Measurements from ENCODE around the gene RGS9. TPM values are rescaled to one million over a fixed set of nuclear protein-coding genes. Genes with fewer than 3 reads are reported as not detected.

RGS9 gene
- total and polyA plus RNA-seq, 8 donors = 1.2 to 13.9 (median 3.4) TPM

GRCh38 chr17:65156185-65156834 is 19.1 kb downstream of the RGS9 start:
- intact Hi-C loops (cut with DNase I) = no loop called here
- ATAC-seq = peak; percentile 65 to 88 (median 80)
- no peak overlapping the region for H3K27ac ChIP-seq

GRCh38 chr17:65156835-65157565 is 19.8 kb downstream of the RGS9 start:
- peak in 1 of 4 donors; percentile 31 for ATAC-seq
- H3K36me3 ChIP-seq = no peaks in the 10 kb centered on the region
- no peak for DNase-seq
- H3K4me3 ChIP-seq = no peak overlapping the region
- no peak for TF ChIP-seq CTCF (IDR thresholded peaks at IDR 0.05)
- peaks cover 0 to 8% (median 0%) of the 10 kb centered on the region in 3 donors for H3K4me1 ChIP-seq
- FAIRE-seq = no peak
- H3K27ac ChIP-seq = no peak overlapping the region
- 91 to 95% methylated on average over 14 of the region's 14 CpGs for WGBS, 2 donors
- no peaks in the 10 kb centered on the region for H3K9me3 ChIP-seq
- no peaks in the 10 kb centered on the region for H3K27me3 ChIP-seq
- intact Hi-C loops (cut with DNase I) = no loop called here

More at GRCh38 chr17:65156185-65156834, 19.1 kb downstream of the RGS9 start:
- Histone ChIP-seq H3K9me3 (no peaks in the 10 kb centered on the region), H3K36me3 (no peaks in the 10 kb centered on the region), H3K4me3 (no peak overlapping the region), H3K27me3 (no peaks in the 10 kb centered on the region), H3K4me1 (peaks cover 0 to 8% (median 0%) of the 10 kb centered on the region in 3 donors)
- WGBS, 2 donors = 48 to 53% methylated on average over 21 of the region's 21 CpGs
- TF ChIP-seq CTCF (IDR thresholded peaks at IDR 0.05) = no peak
- FAIRE-seq (no peak), DNase-seq (peak in 3 of 6 donors; percentile 35 to 72 (median 58))

GRCh38 chr17:65158041-65158440 is 20.9 kb downstream of the RGS9 start:
- H3K9me3 ChIP-seq = no peaks in the 10 kb centered on the region
- H3K4me1 ChIP-seq = peaks cover 0 to 8% (median 0%) of the 10 kb centered on the region in 3 donors
- FAIRE-seq = no peak
- H3K27me3 ChIP-seq = no peaks in the 10 kb centered on the region
- WGBS, 2 donors = 78 to 80% methylated on average over 11 of the region's 11 CpGs
- intact Hi-C loops (cut with DNase I) = no loop called here
- DNase-seq = no peak
- H3K36me3 ChIP-seq = no peaks in the 10 kb centered on the region
- ATAC-seq = no peak
- no peak overlapping the region for H3K4me3 ChIP-seq
- no peak overlapping the region for H3K27ac ChIP-seq
- TF ChIP-seq CTCF (IDR thresholded peaks at IDR 0.05) = no peak

GRCh38 chr17:65158622-65159021 is 21.5 kb downstream of the RGS9 start:
- no peak for TF ChIP-seq CTCF (IDR thresholded peaks at IDR 0.05)
- WGBS, 2 donors = 91 to 93% methylated on average over 2 of the region's 2 CpGs
- Histone ChIP-seq H3K36me3 (no peaks in the 10 kb centered on the region), H3K27ac (no peak overlapping the region), H3K27me3 (no peaks in the 10 kb centered on the region), H3K4me3 (no peak overlapping the region), H3K4me1 (peaks cover 0 to 8% (median 0%) of the 10 kb centered on the region in 3 donors), H3K9me3 (no peaks in the 10 kb centered on the region)
- intact Hi-C loops (cut with DNase I) = no loop called here
- ATAC-seq (no peak), FAIRE-seq (no peak), DNase-seq (no peak)

- WGBS, 2 donors = 74 to 84% methylated on average over 6 of the region's 6 CpGs
- TF ChIP-seq CTCF (IDR thresholded peaks at IDR 0.05) = no peak
- no peaks in the 10 kb centered on the region for H3K9me3 ChIP-seq
- intact Hi-C loops (cut with DNase I) = no loop called here
- FAIRE-seq = no peak
- H3K27ac ChIP-seq = no peak overlapping the region
- H3K36me3 ChIP-seq = no peaks in the 10 kb centered on the region
- peaks cover 0 to 8% (median 0%) of the 10 kb centered on the region in 3 donors for H3K4me1 ChIP-seq
- no peak for ATAC-seq
- H3K27me3 ChIP-seq = no peaks in the 10 kb centered on the region
- no peak overlapping the region for H3K4me3 ChIP-seq
- no peak for DNase-seq
Observed at GRCh38 chr17:65160516-65160915, 23.3 kb downstream of the RGS9 start.

Data from pancreas (tissue), 10 donors.